ENCODE data around the gene BABAM1.

DNA sequence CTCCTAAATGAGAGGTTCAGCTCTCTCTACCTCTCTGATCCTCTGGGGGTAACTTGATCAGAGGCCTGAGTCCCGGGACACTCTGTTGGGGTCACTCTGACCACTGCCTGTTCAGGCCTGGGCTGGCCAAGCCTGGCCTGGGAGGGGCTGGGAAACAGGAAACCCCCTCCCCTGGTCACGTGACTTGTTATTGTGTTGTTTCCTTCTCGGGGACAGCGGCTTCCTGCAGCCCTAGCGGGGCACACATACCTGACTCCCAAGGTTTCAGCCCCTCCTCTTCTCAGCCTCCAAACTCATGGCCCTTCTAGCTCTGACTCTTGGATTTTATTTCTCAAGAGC is 2.6 kb upstream of the BABAM1 start, which contains the start of gene USHBP1:
- TF ChIP-seq, protein P1, sequence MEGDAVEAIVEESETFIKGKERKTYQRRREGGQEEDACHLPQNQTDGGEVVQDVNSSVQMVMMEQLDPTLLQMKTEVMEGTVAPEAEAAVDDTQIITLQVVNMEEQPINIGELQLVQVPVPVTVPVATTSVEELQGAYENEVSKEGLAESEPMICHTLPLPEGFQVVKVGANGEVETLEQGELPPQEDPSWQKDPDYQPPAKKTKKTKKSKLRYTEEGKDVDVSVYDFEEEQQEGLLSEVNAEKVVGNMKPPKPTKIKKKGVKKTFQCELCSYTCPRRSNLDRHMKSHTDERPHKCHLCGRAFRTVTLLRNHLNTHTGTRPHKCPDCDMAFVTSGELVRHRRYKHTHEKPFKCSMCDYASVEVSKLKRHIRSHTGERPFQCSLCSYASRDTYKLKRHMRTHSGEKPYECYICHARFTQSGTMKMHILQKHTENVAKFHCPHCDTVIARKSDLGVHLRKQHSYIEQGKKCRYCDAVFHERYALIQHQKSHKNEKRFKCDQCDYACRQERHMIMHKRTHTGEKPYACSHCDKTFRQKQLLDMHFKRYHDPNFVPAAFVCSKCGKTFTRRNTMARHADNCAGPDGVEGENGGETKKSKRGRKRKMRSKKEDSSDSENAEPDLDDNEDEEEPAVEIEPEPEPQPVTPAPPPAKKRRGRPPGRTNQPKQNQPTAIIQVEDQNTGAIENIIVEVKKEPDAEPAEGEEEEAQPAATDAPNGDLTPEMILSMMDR (conservative IDR thresholded peaks at IDR 0.05; ENCODE audit: low read depth, low read length) = no peak
- TF ChIP-seq POLR2A (IDR thresholded peaks at IDR 0.05; ENCODE audit: low read depth, low read length) (no peak), RAD21 (IDR thresholded peaks at IDR 0.05; ENCODE audit: low read length) (no peak)
